ENCODE results near the gene NACAD.
"Not testable (repeated sequence)": the region's sequence is repeated elsewhere in the genome, so short reads cannot be mapped to it uniquely, and the experiment has no call there.

Gene NACAD

GRCh38 chr7:45050198-45050597, 38.6 kb downstream of the NACAD start:
- DNase-seq, result no peak

DNA sequence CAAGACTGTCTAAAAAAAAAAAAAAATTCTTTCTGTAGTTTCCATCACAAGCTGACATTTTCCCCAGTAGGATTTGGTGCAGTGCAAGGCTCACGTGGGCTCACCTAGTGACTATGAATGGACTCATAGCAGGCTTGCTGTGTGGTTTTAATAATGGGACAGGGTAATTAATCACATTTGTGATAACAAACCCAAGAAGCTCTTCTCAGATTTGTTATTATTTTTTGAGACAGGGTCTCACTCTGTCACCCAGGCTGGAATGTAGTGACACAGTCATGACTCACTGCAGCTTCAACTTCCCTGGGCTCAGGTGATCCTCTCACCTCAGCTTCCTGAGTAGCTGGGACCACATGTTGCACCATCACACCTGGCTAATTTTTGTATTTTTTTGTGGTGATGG, 40.0 kb downstream of the NACAD start:
- no peak for DNase-seq

DNA sequence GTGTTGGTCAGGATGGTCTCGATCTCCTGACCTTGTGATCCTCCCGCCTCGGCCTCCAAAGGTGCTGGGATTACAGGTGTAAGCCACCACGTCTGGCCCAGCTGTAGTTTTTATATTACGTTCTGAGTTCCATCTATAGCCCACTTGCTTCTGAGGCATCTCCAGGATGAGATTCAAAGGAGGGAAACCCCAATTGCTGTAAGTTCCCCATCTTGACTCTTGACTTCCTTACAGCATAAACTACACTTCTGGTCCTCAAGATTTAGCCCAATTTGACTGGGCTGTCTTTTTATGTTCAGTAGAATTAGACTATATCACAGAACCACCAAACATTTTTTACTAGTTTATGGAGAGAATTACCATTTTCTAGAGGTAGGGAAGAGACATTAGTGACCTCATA, 44.4 kb downstream of the NACAD start:
- DNase-seq, result no peak

- DNase-seq, result no peak
Observed at GRCh38 chr7:45039106-45039505, 49.7 kb downstream of the NACAD start.

DNA sequence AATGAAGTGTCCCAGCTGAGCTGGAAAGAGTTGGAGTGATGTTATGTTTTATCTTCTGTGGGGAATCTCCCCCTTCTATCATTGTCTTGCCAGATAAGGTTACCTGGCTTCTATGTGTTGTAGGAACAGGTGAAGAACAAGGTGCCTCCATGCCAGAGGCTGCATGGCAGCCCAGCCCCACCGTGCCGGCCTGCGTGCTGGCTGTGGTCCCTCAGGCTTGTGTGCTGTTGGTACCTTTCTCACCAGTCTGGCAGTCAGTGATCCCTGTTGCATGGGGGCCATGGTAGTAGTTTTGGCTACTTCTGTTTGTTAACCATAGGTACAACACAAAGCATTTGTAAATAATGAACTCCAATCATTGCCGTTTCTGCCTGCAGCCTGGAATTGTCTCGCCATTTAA, 50.9 kb downstream of the NACAD start:
- DNase-seq, result no peak

DNA sequence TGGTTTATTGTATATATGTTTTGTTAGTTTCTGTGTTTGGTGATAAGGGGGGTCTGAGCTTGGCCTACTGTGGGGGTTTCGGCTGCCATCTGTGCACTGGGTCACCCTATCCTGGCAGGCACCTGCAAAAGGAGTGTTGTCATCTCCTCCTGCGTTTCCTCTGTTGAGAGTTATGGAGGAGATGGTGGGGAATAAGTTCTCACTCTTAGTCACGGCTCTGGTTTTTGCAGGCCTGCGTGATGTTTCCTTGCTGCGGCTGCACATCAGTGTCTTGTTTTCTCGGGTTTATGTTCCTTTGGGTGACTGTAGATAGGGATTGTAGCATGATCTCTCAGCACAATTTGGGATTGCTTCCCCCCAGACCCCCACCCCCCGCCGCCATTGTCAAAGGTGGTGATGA, 52.0 kb downstream of the NACAD start:
- no peak for DNase-seq

DNA sequence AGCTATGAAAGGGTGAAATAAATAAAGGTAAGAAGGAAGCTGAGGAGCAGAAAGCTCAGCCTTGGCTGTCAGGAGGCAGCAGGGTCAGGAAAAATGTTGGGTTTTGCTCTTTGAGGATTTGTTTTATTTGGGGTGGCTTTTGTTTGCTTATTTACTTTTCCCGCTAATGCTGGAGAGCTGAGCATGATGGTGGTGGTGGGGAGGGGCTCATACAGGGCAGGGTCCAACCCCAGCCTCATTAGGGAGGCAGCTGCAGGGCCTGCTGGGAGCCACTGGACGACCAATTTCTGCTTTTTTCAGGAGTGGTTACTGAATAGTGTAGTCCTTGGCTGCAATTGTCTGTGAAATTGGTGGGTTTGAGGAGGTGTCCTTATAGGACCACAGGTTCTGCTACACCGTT, 52.5 kb downstream of the NACAD start:
- no peak for DNase-seq

DNA sequence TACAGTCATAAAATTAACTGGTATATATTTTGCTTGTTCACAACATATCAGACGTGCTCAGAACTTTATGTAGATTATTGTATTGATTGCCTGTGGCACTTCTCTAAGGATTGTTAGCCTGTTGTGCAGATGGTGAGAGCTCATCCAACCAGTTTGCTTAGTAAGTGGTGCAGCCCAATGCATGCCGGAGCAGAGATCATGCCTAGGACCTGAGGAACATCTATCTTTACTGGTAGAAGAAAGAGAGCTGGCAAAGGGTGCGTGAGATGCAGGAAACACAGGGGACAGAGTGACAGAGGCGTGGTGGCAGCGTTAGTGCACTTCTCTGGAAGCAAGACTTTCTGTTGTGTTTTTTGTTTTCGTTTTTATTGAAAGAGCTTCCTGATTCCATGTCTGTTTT, 52.9 kb downstream of the NACAD start:
- no peak for DNase-seq

GRCh38 chr7:45035371-45035770, 53.4 kb downstream of the NACAD start:
- DNase-seq, result no peak

GRCh38 chr7:45034710-45035109, 54.1 kb downstream of the NACAD start:
- not testable (repeated sequence) for DNase-seq

DNA sequence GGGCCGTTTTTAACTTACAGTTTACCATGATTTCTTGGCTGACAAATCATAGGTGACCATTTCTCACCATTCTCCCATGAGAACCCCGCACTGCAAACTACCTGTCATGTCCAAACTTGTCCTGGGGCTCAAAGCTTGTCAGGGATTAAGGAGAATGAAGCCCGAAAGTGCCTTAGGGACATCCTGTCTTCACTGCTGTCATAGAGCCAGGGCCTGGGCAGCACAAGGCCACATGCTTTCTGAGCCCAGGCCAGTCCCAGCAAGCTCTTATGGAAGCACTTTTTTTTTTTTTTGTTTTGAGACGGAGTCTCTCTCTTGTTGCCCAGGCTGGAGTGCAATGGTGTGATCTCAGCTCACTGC, 54.9 kb downstream of the NACAD start:
- DNase-seq, result no peak

- no peak for DNase-seq
Observed at GRCh38 chr7:45033261-45033930, 55.4 kb downstream of the NACAD start.

- no peak for DNase-seq
Observed at GRCh38 chr7:45032421-45032820, 56.3 kb downstream of the NACAD start.

GRCh38 chr7:45031829-45032228, 56.9 kb downstream of the NACAD start:
- no peak for DNase-seq

Data from activated CD4-positive, alpha-beta T cell treated with anti-CD3 and anti-CD28 coated beads, Interleukin-2, amount 50 U/mL, for 1 hour (primary cell).